Measurements from ENCODE around the gene ZSCAN5A. TPM values are rescaled to one million over a fixed set of nuclear protein-coding genes. Genes with fewer than 3 reads are reported as not detected.
"Not testable (repeated sequence)": the region's sequence is repeated elsewhere in the genome, so short reads cannot be mapped to it uniquely, and the experiment has no call there.

Gene ZSCAN5A
- polyA plus RNA-seq, 1 donor, result 8.1 TPM

- DNase-seq, result no peak
Observed at GRCh38 chr19:56199687-56200086, 115.0 kb downstream of the ZSCAN5A start.

GRCh38 chr19:56197646-56198045 lies 117.0 kb downstream of the ZSCAN5A start, which contains the start of gene ZSCAN5B:
Gene ZSCAN5B (minus strand): TSS chr19:56197783. CDS start chr19:56193052, 4,731 bp downstream.
- not testable (repeated sequence) for DNase-seq

GRCh38 chr19:56193981-56194640 lies 120.5 kb downstream of the ZSCAN5A start:
- no peak for DNase-seq

- DNase-seq, result no peak
Observed at GRCh38 chr19:56191711-56192110, 122.9 kb downstream of the ZSCAN5A start.

- DNase-seq, result no peak
Observed at GRCh38 chr19:56191115-56191514, 123.5 kb downstream of the ZSCAN5A start.

- no peak for DNase-seq
Observed at GRCh38 chr19:56189785-56190184, 124.9 kb downstream of the ZSCAN5A start.

- DNase-seq, result no peak
Observed at GRCh38 chr19:56177564-56178243, 136.9 kb downstream of the ZSCAN5A start.

GRCh38 chr19:56176881-56177280 lies 137.8 kb downstream of the ZSCAN5A start:
- DNase-seq, result no peak

- DNase-seq, result not testable (repeated sequence)
Observed at GRCh38 chr19:56176310-56176709, 138.3 kb downstream of the ZSCAN5A start.

- not testable (repeated sequence) for DNase-seq
Observed at GRCh38 chr19:56175861-56176307, 138.8 kb downstream of the ZSCAN5A start, which contains the start of gene GALP. Gene GALP (plus strand): TSS chr19:56176008. CDS start chr19:56177109, 1,101 bp downstream.

GRCh38 chr19:56174550-56174949 lies 140.1 kb downstream of the ZSCAN5A start:
- no peak for DNase-seq

- DNase-seq, result no peak
Observed at GRCh38 chr19:56174086-56174485, 140.6 kb downstream of the ZSCAN5A start.

Other genes with a start within 250 kb of the ZSCAN5A start
- gene ZNF787, start 193.5 kb downstream of the ZSCAN5A start, polyA plus RNA-seq (ENCODE audit: insufficient read length), result 33.4 TPM
- gene ZNF444, start 173.6 kb downstream of the ZSCAN5A start, polyA plus RNA-seq (ENCODE audit: insufficient read length), result 24.5 TPM
- gene GALP, start 138.8 kb downstream of the ZSCAN5A start, polyA plus RNA-seq (ENCODE audit: insufficient read length), result not detected
- not detected for gene ZSCAN5B, start 117.1 kb downstream of the ZSCAN5A start, polyA plus RNA-seq (ENCODE audit: insufficient read length)
- gene ZSCAN5C, start 112.6 kb downstream of the ZSCAN5A start, polyA plus RNA-seq (ENCODE audit: insufficient read length), result not detected
- 1.3 TPM for gene EDDM13, start 42.1 kb downstream of the ZSCAN5A start, polyA plus RNA-seq (ENCODE audit: insufficient read length)
- 6.0 TPM for gene ZNF582, start 78.7 kb upstream of the ZSCAN5A start, polyA plus RNA-seq (ENCODE audit: insufficient read length)
- gene ZNF583, start 89.5 kb upstream of the ZSCAN5A start, polyA plus RNA-seq (ENCODE audit: insufficient read length), result 7.0 TPM
- gene ZNF667, start 162.5 kb upstream of the ZSCAN5A start, polyA plus RNA-seq (ENCODE audit: insufficient read length), result 11.0 TPM
- 14.6 TPM for gene ZNF471, start 193.0 kb upstream of the ZSCAN5A start, polyA plus RNA-seq (ENCODE audit: insufficient read length)
- gene ZFP28, start 224.1 kb upstream of the ZSCAN5A start, polyA plus RNA-seq (ENCODE audit: insufficient read length), result 9.9 TPM